HepG2 (cell line): ENCODE data around the gene UBE2D4. TPM values are rescaled to one million over a fixed set of nuclear protein-coding genes. Genes with fewer than 3 reads are reported as not detected.

Source experiments
- polyA plus RNA-seq, 8 experiments: library from polyadenylated mRNA; depleted of rRNA in 3 of 8; stranded (reverse) in 7 of 8; unstranded in 1 of 8; fragments of >200 nt; fragmentation: Illumina TruSeq in 4 of 8; extraction: Trizol in 4 of 8; gene quantifications; 2 replicates each; pipeline versions ENCODE4 v1.2.1 to v1.2.3, GENCODE V29; 2011 to 2016; ENCODE audit warnings: low read depth in 4 of 8, missing spikeins in 1 of 8, mixed read lengths in 1 of 8; ENCODE audit not compliant: insufficient read depth in 1 of 8
- total RNA-seq, 5 experiments: library from RNA; depleted of rRNA; stranded (reverse); fragments of >200 nt; fragmentation: Illumina TruSeq; extraction: Trizol; gene quantifications; 2 replicates each; pipeline ENCODE4 v1.2.3, GENCODE V29; 2016; ENCODE audit warnings: low read depth in 1 of 5

The UBE2D4 gene
- total and polyA plus RNA-seq, 2 of the 13 experiments (the other 11 are each of a cell fraction or from before 2014, with no cell fraction given): 9.9 to 16.0 TPM

Other genes starting within 250 kb of the UBE2D4 start
- gene COA1, start 196.9 kb upstream of the UBE2D4 start, total RNA-seq (2016; rRNA removed; fragmentation: Illumina TruSeq; extraction: Trizol): 65.7 and 73.8 TPM in 2 replicates
- gene COA1, start 196.9 kb upstream of the UBE2D4 start, polyA plus RNA-seq (2011; rRNA removed): 32.1 and 33.2 TPM in 2 replicates
- 64.2 and 95.5 TPM in 2 replicates for gene BLVRA, start 167.8 kb upstream of the UBE2D4 start, total RNA-seq (2016; rRNA removed; fragmentation: Illumina TruSeq; extraction: Trizol)
- gene BLVRA, start 167.8 kb upstream of the UBE2D4 start, polyA plus RNA-seq (2011; rRNA removed): 34.5 and 39.2 TPM in 2 replicates
- gene MRPS24, start 56.9 kb upstream of the UBE2D4 start, total RNA-seq (2016; rRNA removed; fragmentation: Illumina TruSeq; extraction: Trizol): 135 and 143 TPM in 2 replicates
- 153 and 162 TPM in 2 replicates for gene MRPS24, start 56.9 kb upstream of the UBE2D4 start, polyA plus RNA-seq (2011; rRNA removed)
- 20.8 and 22.3 TPM in 2 replicates for gene URGCP, start 19.8 kb upstream of the UBE2D4 start, total RNA-seq (2016; rRNA removed; fragmentation: Illumina TruSeq; extraction: Trizol)
- gene URGCP, start 19.8 kb upstream of the UBE2D4 start, polyA plus RNA-seq (2011; rRNA removed): 25.8 and 29.7 TPM in 2 replicates
- not detected in 2 replicates for gene SPDYE1, start 71.5 kb downstream of the UBE2D4 start, total RNA-seq (2016; rRNA removed; fragmentation: Illumina TruSeq; extraction: Trizol)
- not detected in 2 replicates for gene SPDYE1, start 71.5 kb downstream of the UBE2D4 start, polyA plus RNA-seq (2011; rRNA removed)
- 35.1 and 35.4 TPM in 2 replicates for gene DBNL, start 118.3 kb downstream of the UBE2D4 start, total RNA-seq (2016; rRNA removed; fragmentation: Illumina TruSeq; extraction: Trizol)
- 20.8 and 29.0 TPM in 2 replicates for gene DBNL, start 118.3 kb downstream of the UBE2D4 start, polyA plus RNA-seq (2011; rRNA removed)
- 0.22 TPM in 1 of 2 replicates, not detected in the other for gene PGAM2, start 139.1 kb downstream of the UBE2D4 start, total RNA-seq (2016; rRNA removed; fragmentation: Illumina TruSeq; extraction: Trizol)
- 0.18 TPM in 1 of 2 replicates, not detected in the other for gene PGAM2, start 139.1 kb downstream of the UBE2D4 start, polyA plus RNA-seq (2011; rRNA removed)
- gene POLM, start 156.1 kb downstream of the UBE2D4 start, total RNA-seq (2016; rRNA removed; fragmentation: Illumina TruSeq; extraction: Trizol): 2.4 and 5.2 TPM in 2 replicates
- gene POLM, start 156.1 kb downstream of the UBE2D4 start, polyA plus RNA-seq (2011; rRNA removed): 5.4 and 6.6 TPM in 2 replicates
- gene AEBP1, start 177.9 kb downstream of the UBE2D4 start, total RNA-seq (2016; rRNA removed; fragmentation: Illumina TruSeq; extraction: Trizol): 0.22 TPM in 1 of 2 replicates, not detected in the other
- 0.55 and 0.81 TPM in 2 replicates for gene AEBP1, start 177.9 kb downstream of the UBE2D4 start, polyA plus RNA-seq (2011; rRNA removed)
- gene POLD2, start 197.1 kb downstream of the UBE2D4 start, total RNA-seq (2016; rRNA removed; fragmentation: Illumina TruSeq; extraction: Trizol): 87.6 and 98.8 TPM in 2 replicates
- 86.7 and 95.1 TPM in 2 replicates for gene POLD2, start 197.1 kb downstream of the UBE2D4 start, polyA plus RNA-seq (2011; rRNA removed)
- 1.7 and 1.8 TPM in 2 replicates for gene MYL7, start 214.9 kb downstream of the UBE2D4 start, total RNA-seq (2016; rRNA removed; fragmentation: Illumina TruSeq; extraction: Trizol)
- gene MYL7, start 214.9 kb downstream of the UBE2D4 start, polyA plus RNA-seq (2011; rRNA removed): not detected in 2 replicates